ENCODE data around the gene BCAS3. TPM values are rescaled to one million over a fixed set of nuclear protein-coding genes. Genes with fewer than 3 reads are reported as not detected.
"Not testable (repeated sequence)": the region's sequence is repeated elsewhere in the genome, so short reads cannot be mapped to it uniquely, and the experiment has no call there.

The BCAS3 gene
- polyA plus RNA-seq, 1 donor from 2014 or later: 21.6 TPM

DNA sequence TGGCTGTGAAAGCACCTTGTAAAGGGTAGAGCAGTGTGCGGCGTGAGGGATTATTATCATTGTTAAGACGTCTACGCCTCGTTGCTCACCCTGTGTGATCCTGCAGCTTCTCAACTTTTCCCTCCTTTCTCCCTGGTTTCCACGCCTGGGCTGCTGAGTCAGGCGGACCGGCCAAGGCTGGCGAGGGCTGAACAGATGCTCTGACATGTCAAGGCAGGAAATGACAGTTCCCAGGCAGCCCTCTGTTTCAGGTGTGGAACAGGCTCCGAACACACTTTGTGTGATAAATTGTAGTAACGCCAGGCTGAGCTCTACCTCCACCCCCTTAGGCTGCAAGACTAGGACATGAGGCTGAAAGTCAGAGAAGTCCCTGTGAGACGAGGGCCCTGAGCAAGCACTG, 676.0 kb downstream of the BCAS3 start (continued):
- TF ChIP-seq REST (IDR thresholded peaks at IDR 0.05; ENCODE audit: borderline replicate concordance) (no peak), TAF1 (IDR thresholded peaks at IDR 0.05; ENCODE audit: low read depth) (no peak), POLR2AphosphoS5 (IDR thresholded peaks at IDR 0.05) (no peak), MXI1 (conservative IDR thresholded peaks at IDR 0.05; ENCODE audit: poor library complexity, severe bottlenecking) (no peak)

- H4K20me1 ChIP-seq (ENCODE audit: insufficient read depth): no peaks in the 10 kb centered on the region
- no peak overlapping the region for H3K4me2 ChIP-seq (ENCODE audit: low read length)
- H3K9me3 ChIP-seq (ENCODE audit: low read length): no peaks in the 10 kb centered on the region
- no peak overlapping the region for H3K9ac ChIP-seq (ENCODE audit: low read length)
- H3K27ac ChIP-seq (ENCODE audit: low read length): no peak overlapping the region
- H2AFZ ChIP-seq (ENCODE audit: low read depth, low read length): no peak overlapping the region
- TF ChIP-seq EZH2 (IDR thresholded peaks at IDR 0.05; ENCODE audit: borderline replicate concordance, insufficient read depth, low read length, poor library complexity, severe bottlenecking) (no peak), TAF1 (IDR thresholded peaks at IDR 0.05; ENCODE audit: low read depth) (no peak), SMC3 (conservative IDR thresholded peaks at IDR 0.05; ENCODE audit: poor library complexity) (no peak), MXI1 (conservative IDR thresholded peaks at IDR 0.05; ENCODE audit: poor library complexity, severe bottlenecking) (no peak)
- no peaks in the 10 kb centered on the region for H3K79me2 ChIP-seq (replicated peaks; ENCODE audit: insufficient read depth, low read length)
- no peaks in the 10 kb centered on the region for H3K9me2 ChIP-seq (ENCODE audit: insufficient read depth, low read length)
- no peaks in the 10 kb centered on the region for H3K36me3 ChIP-seq (ENCODE audit: insufficient read depth, low read length)
- no peak overlapping the region for H3K4me3 ChIP-seq (ENCODE audit: low read length)
- no peaks in the 10 kb centered on the region for H3K27me3 ChIP-seq (ENCODE audit: insufficient read depth, low read depth, low read length)
- no peaks in the 10 kb centered on the region for H3F3A ChIP-seq (ENCODE audit: insufficient read depth, low read length, poor library complexity, severe bottlenecking)
Observed at GRCh38 chr17:61354895-61355874, 677.5 kb downstream of the BCAS3 start.

- H3K9ac ChIP-seq (ENCODE audit: low read length); H3K27me3 ChIP-seq (ENCODE audit: insufficient read depth, low read depth, low read length); H3F3A ChIP-seq (ENCODE audit: insufficient read depth, low read length, poor library complexity, severe bottlenecking); H3K36me3 ChIP-seq (ENCODE audit: insufficient read depth, low read length); H3K9me3 ChIP-seq (ENCODE audit: low read length); H3K9me2 ChIP-seq (ENCODE audit: insufficient read depth, low read length); H3K4me2 ChIP-seq (ENCODE audit: low read length); H3K27ac ChIP-seq (ENCODE audit: low read length); H2AFZ ChIP-seq (ENCODE audit: low read depth, low read length); H3K79me2 ChIP-seq (replicated peaks; ENCODE audit: insufficient read depth, low read length); H4K20me1 ChIP-seq (ENCODE audit: insufficient read depth); H3K4me3 ChIP-seq (ENCODE audit: low read length): not testable (repeated sequence)
Observed at GRCh38 chr17:61357061-61357460, 679.4 kb downstream of the BCAS3 start.

DNA sequence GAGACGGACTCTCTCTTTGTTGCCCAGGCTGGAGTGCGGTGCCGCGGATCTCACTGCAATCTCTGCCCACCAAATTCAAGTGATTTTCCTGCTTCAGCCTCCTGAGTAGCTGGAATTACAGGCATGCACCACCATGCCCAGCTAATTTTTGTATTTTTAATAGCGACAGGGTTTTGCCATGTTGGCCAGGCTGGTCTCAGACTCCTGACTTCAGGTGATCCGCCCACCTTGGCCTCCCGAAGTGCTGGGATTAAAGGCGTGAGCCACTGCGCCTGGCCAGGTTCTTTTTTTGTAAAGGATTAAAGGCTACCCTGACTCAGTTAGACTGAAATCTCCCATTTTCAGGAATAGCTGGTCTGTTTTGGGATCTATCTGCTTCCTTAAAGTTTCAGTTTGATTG, 681.9 kb downstream of the BCAS3 start:
- not testable (repeated sequence) for H3K27me3 ChIP-seq (ENCODE audit: insufficient read depth, low read depth, low read length); H3K9ac ChIP-seq (ENCODE audit: low read length); H2AFZ ChIP-seq (ENCODE audit: low read depth, low read length); H4K20me1 ChIP-seq (ENCODE audit: insufficient read depth); H3K9me3 ChIP-seq (ENCODE audit: low read length); H3K79me2 ChIP-seq (replicated peaks; ENCODE audit: insufficient read depth, low read length); H3K36me3 ChIP-seq (ENCODE audit: insufficient read depth, low read length); H3K4me3 ChIP-seq (ENCODE audit: low read length); H3F3A ChIP-seq (ENCODE audit: insufficient read depth, low read length, poor library complexity, severe bottlenecking); H3K4me2 ChIP-seq (ENCODE audit: low read length); H3K9me2 ChIP-seq (ENCODE audit: insufficient read depth, low read length); H3K27ac ChIP-seq (ENCODE audit: low read length)
